Prostate gland (tissue), 2 donors: ENCODE measurements around the gene COA7. TPM values are rescaled to one million over a fixed set of nuclear protein-coding genes. Genes with fewer than 3 reads are reported as not detected.
"Not testable (repeated sequence)": the region's sequence is repeated elsewhere in the genome, so short reads cannot be mapped to it uniquely, and the experiment has no call there.

Experiments used
- DNase-seq: peaks from one replicate; pipeline ENCODE4 v3.0.0-alpha.2; 2019; ENCODE audit warnings: low spot score
- H3K27ac ChIP-seq, 2 donors: fragments of 200-600 bp; sonication (generic); 2 replicates each; pipeline ENCODE4 v1.5.1; 2017 to 2019
- H3K27me3 ChIP-seq: fragments of 200-600 bp; sonication (generic); replicated peaks from 2 replicates; pipeline ENCODE4 v1.5.1; 2019; ENCODE audit not compliant: insufficient read depth
- H3K36me3 ChIP-seq, 2 donors: fragments of 200-600 bp; sonication (generic); 1 replicate in 1 of 2; 2 replicates in 1 of 2; pipeline versions ENCODE4 v1.5.1 to v1.8.1; 2017 to 2019
- H3K4me1 ChIP-seq: fragments of 200-600 bp; sonication (generic); replicated peaks from 2 replicates; pipeline ENCODE4 v1.5.1; 2019
- H3K4me3 ChIP-seq, 2 donors: fragments of 200-600 bp; sonication (generic); 2 replicates each; pipeline ENCODE4 v1.5.1; 2017 to 2019
- H3K9me3 ChIP-seq: fragments of 200-600 bp; sonication (generic); 2 replicates; pipeline ENCODE4 v1.5.1; 2017
- POLR2A ChIP-seq: fragments of 450-650 bp; IDR thresholded peaks from one replicate; pipeline ENCODE4 v1.6.1; 2016; ENCODE audit warnings: antibody characterized with exemption, mild to moderate bottlenecking
- POLR2AphosphoS5 ChIP-seq: sonication (generic); formaldehyde crosslinking; IDR thresholded peaks from one replicate; pipeline ENCODE4 v1.6.1; 2017; ENCODE audit warnings: antibody characterized with exemption
- WGBS: methylation state at CpG from one replicate; pipeline ENCODE4 v1.1.5; 2018; 5-methylcytosine and 5-hydroxymethylcytosine counted together
- intact Hi-C: fragments of 100-400 bp; cut with DNase I; formaldehyde crosslinking; loops from one replicate; pipeline ENCODE4 v1.14.2; 2022
- total RNA-seq, 2 donors: library from RNA; depleted of rRNA; stranded (reverse); fragments of >200 nt; gene quantifications; one replicate each; pipeline ENCODE4 v1.1.0, GENCODE V29; 2016
- TF ChIP-seq, protein P1 (sequence below), 4 experiments: fragments of 200-600 bp in 2 of 4; fragments of 450-650 bp in 2 of 4; sonication (generic) in 2 of 4; IDR thresholded peaks; 1 replicate in 3 of 4; 2 replicates in 1 of 4; pipeline ENCODE4 v1.5.1; 2016 to 2019; ENCODE audit warnings: antibody characterized with exemption in 4 of 4, mild to moderate bottlenecking in 2 of 4, moderate library complexity in 2 of 4

Gene COA7
- total RNA-seq, 2 donors from 2014 or later, result 4.4 to 9.1 TPM

DNA sequence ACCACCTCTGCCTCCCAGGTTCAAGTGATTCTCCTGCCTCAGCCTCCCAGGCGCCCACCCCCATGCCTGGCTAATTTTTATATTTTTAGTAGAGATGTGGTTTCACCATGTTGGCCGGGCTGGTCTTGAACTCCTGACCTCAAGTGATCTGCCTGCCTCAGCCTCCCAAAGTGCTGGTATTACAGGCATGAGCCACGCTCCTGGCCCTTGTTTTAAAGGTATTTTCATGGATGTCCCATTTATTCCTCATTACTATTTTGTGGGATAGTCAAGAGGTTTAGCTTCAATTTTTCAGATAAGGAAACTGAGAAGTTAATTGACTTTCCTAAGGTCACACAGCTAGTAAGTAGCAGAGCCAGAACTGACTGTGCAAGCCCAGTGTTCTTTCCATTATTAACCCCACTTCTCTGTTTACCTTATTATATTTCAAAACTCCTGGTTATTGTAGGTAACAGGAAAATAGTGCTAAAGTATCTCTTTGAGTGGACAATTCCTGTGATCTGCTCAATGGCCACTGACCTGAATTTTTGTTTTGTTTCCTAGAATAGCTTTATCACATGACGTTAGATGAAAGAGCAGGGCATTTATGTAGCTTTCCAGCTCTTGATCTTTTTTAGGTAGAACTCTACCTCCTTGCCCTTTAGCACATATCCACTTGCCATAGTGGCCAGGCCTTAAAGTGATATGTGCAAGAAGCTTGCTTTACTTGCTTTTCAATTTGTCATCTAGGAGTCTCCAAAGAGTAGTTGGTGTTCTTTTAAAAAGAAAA, 41.7 kb upstream of the COA7 start:
- TF ChIP-seq POLR2A, result no peak
- TF ChIP-seq POLR2AphosphoS5, result no peak
- TF ChIP-seq, protein P1, sequence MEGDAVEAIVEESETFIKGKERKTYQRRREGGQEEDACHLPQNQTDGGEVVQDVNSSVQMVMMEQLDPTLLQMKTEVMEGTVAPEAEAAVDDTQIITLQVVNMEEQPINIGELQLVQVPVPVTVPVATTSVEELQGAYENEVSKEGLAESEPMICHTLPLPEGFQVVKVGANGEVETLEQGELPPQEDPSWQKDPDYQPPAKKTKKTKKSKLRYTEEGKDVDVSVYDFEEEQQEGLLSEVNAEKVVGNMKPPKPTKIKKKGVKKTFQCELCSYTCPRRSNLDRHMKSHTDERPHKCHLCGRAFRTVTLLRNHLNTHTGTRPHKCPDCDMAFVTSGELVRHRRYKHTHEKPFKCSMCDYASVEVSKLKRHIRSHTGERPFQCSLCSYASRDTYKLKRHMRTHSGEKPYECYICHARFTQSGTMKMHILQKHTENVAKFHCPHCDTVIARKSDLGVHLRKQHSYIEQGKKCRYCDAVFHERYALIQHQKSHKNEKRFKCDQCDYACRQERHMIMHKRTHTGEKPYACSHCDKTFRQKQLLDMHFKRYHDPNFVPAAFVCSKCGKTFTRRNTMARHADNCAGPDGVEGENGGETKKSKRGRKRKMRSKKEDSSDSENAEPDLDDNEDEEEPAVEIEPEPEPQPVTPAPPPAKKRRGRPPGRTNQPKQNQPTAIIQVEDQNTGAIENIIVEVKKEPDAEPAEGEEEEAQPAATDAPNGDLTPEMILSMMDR (IDR thresholded peaks at IDR 0.05), result no peak
- Histone ChIP-seq H3K27me3 (no peaks in the 10 kb centered on the region), H3K9me3 (no peaks in the 10 kb centered on the region), H3K4me1 (no peaks in the 10 kb centered on the region), H3K4me3 (no peak overlapping the region), H3K36me3 (no peaks in the 10 kb centered on the region), H3K27ac (no peak overlapping the region)
- WGBS, result 90% methylated on average over 4 of the region's 4 CpGs
- intact Hi-C loops, result no loop called here
- DNase-seq, result no peak

DNA sequence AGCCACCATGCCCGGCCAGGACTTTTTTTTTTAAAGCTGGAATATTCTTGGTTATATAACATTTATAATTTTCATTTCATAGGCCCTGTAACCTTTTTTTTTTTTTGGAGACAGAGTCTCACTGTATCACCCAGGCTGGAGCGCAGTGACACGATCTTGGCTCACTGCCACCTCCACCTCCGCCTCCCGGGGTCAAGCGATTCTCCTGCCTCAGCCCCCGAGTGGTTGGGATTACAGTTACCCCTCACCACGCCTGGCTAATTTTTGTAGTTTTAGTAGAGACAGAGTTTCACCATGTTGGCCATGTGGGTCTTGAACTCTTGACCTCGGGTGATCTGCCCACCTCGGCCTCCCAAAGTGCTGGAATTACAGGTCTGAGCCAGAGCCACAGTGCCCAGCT, 40.7 kb upstream of the COA7 start:
- H3K27ac ChIP-seq, result no peak overlapping the region
- H3K4me3 ChIP-seq, result no peak overlapping the region
- no peaks in the 10 kb centered on the region for H3K36me3 ChIP-seq
- 72% methylated on average over 10 of the region's 10 CpGs for WGBS
- no peaks in the 10 kb centered on the region for H3K4me1 ChIP-seq
- no peaks in the 10 kb centered on the region for H3K27me3 ChIP-seq
- H3K9me3 ChIP-seq, result no peaks in the 10 kb centered on the region
- no peak for TF ChIP-seq POLR2AphosphoS5
- TF ChIP-seq, protein P1 (IDR thresholded peaks at IDR 0.05), result no peak
- TF ChIP-seq POLR2A, result no peak
- no peak for DNase-seq
- intact Hi-C loops, result no loop called here

GRCh38 chr1:52738148-52738547, 40.0 kb upstream of the COA7 start:
- WGBS, result 67% methylated on average over 5 of the region's 5 CpGs
- no peaks in the 10 kb centered on the region for H3K27me3 ChIP-seq
- TF ChIP-seq, protein P1 (IDR thresholded peaks at IDR 0.05), result no peak
- TF ChIP-seq POLR2AphosphoS5 (no peak), POLR2A (no peak)
- no peak overlapping the region for H3K4me3 ChIP-seq
- intact Hi-C loops, result no loop called here
- DNase-seq, result no peak
- H3K36me3 ChIP-seq, result no peaks in the 10 kb centered on the region
- no peaks in the 10 kb centered on the region for H3K4me1 ChIP-seq
- no peak overlapping the region for H3K27ac ChIP-seq
- H3K9me3 ChIP-seq, result no peaks in the 10 kb centered on the region

DNA sequence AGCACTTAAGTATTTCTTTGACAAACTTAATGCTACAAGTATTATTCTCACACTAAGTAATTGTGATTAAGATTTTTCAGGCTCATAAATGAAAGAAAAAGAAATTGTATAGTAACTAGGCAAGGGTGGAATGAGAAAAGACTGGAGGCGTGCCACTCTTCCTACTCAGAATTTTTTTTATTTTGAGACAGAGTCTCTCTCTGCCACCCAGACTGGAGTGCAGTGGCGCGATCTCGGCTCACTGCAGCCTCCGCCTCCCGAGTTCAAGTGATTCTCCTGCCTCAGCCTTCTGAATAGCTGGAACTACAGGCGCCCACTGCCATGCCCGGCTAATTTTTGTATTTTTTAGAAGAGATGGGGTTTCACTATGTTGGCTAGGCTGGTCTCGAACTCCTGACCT, 37.2 kb upstream of the COA7 start:
- H3K4me1 ChIP-seq, H3K4me3 ChIP-seq, H3K27me3 ChIP-seq, H3K27ac ChIP-seq, H3K36me3 ChIP-seq, DNase-seq, intact Hi-C loops, H3K9me3 ChIP-seq: not testable (repeated sequence)
- WGBS, result 93% methylated on average over 9 of the region's 9 CpGs

DNA sequence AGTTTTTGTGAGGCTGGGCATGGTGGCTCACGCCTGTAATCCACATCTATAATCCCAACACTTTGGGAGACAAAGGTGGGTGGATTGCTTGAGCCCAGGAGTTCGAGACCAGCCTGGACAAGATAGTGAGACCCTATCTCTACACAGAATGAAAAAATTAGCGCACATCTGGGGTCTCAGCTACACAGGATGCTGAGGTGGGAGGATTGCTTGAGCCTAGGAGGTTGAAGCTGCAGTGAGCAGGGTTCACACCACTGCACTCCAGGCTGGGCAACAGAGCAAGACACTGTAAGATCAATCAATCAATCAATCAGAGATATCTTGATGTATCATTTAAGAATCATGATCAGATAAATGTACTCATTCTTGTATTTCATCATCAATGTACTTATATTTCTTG, 35.2 kb upstream of the COA7 start:
- Histone ChIP-seq H3K36me3 (no peaks in the 10 kb centered on the region), H3K4me3 (no peak overlapping the region), H3K27ac (no peak overlapping the region), H3K27me3 (no peaks in the 10 kb centered on the region), H3K9me3 (no peaks in the 10 kb centered on the region), H3K4me1 (no peaks in the 10 kb centered on the region)
- TF ChIP-seq, protein P1 (IDR thresholded peaks at IDR 0.05), result no peak
- TF ChIP-seq POLR2A, result no peak
- no peak for TF ChIP-seq POLR2AphosphoS5
- intact Hi-C loops, result no loop called here
- WGBS, result 94% methylated on average over 3 of the region's 3 CpGs
- no peak for DNase-seq
